ENCODE measurements around the gene SHROOM3. TPM values are rescaled to one million over a fixed set of nuclear protein-coding genes. Genes with fewer than 3 reads are reported as not detected.

The SHROOM3 gene
- total RNA-seq, 4 donors from 2014 or later, result 52.0 to 444 (median 364) TPM

GRCh38 chr4:76441881-76442280, 6.9 kb downstream of the SHROOM3 start:
- no peaks in the 10 kb centered on the region for H3K27me3 ChIP-seq
- H3K4me1 ChIP-seq, result no peaks in the 10 kb centered on the region
- DNase-seq, result no peak
- H3K4me3 ChIP-seq, result no peak overlapping the region
- no peak for TF ChIP-seq CTCF (IDR thresholded peaks at IDR 0.05)
- TF ChIP-seq POLR2A (IDR thresholded peaks at IDR 0.05), result no peak
- H3K27ac ChIP-seq, result no peak overlapping the region
- H3K9me3 ChIP-seq, result no peaks in the 10 kb centered on the region
- H3K36me3 ChIP-seq, result no peaks in the 10 kb centered on the region

GRCh38 chr4:76442807-76443206, 7.8 kb downstream of the SHROOM3 start:
- H3K4me3 ChIP-seq, result no peak overlapping the region
- H3K27ac ChIP-seq, result no peak overlapping the region
- TF ChIP-seq CTCF (IDR thresholded peaks at IDR 0.05) (no peak), POLR2A (IDR thresholded peaks at IDR 0.05) (no peak)
- H3K27me3 ChIP-seq, result no peaks in the 10 kb centered on the region
- H3K36me3 ChIP-seq, result no peaks in the 10 kb centered on the region
- no peaks in the 10 kb centered on the region for H3K4me1 ChIP-seq
- no peaks in the 10 kb centered on the region for H3K9me3 ChIP-seq
- DNase-seq, result no peak

GRCh38 chr4:76443376-76443775, 8.3 kb downstream of the SHROOM3 start:
- TF ChIP-seq POLR2A (IDR thresholded peaks at IDR 0.05) (no peak), CTCF (IDR thresholded peaks at IDR 0.05) (no peak)
- no peaks in the 10 kb centered on the region for H3K36me3 ChIP-seq
- no peaks in the 10 kb centered on the region for H3K27me3 ChIP-seq
- no peak overlapping the region for H3K4me3 ChIP-seq
- no peaks in the 10 kb centered on the region for H3K4me1 ChIP-seq
- no peak for DNase-seq
- no peak overlapping the region for H3K27ac ChIP-seq
- no peaks in the 10 kb centered on the region for H3K9me3 ChIP-seq

GRCh38 chr4:76445911-76446310, 10.9 kb downstream of the SHROOM3 start:
- no peaks in the 10 kb centered on the region for H3K27me3 ChIP-seq
- H3K4me1 ChIP-seq, result no peaks in the 10 kb centered on the region
- TF ChIP-seq CTCF (IDR thresholded peaks at IDR 0.05), result no peak
- TF ChIP-seq POLR2A (IDR thresholded peaks at IDR 0.05), result no peak
- no peak overlapping the region for H3K27ac ChIP-seq
- no peak overlapping the region for H3K4me3 ChIP-seq
- no peak for DNase-seq
- H3K9me3 ChIP-seq, result no peaks in the 10 kb centered on the region
- H3K36me3 ChIP-seq, result no peaks in the 10 kb centered on the region

- DNase-seq, result no peak
- Histone ChIP-seq H3K36me3 (no peaks in the 10 kb centered on the region), H3K27me3 (no peaks in the 10 kb centered on the region), H3K9me3 (no peaks in the 10 kb centered on the region), H3K4me3 (no peak overlapping the region), H3K27ac (no peak overlapping the region), H3K4me1 (no peaks in the 10 kb centered on the region)
- TF ChIP-seq POLR2A (IDR thresholded peaks at IDR 0.05), result no peak
- TF ChIP-seq CTCF (IDR thresholded peaks at IDR 0.05), result no peak
Observed at GRCh38 chr4:76447393-76447851, 12.4 kb downstream of the SHROOM3 start.

- Histone ChIP-seq H3K4me1 (no peaks in the 10 kb centered on the region), H3K27me3 (no peaks in the 10 kb centered on the region), H3K4me3 (no peak overlapping the region), H3K9me3 (no peaks in the 10 kb centered on the region), H3K27ac (no peak overlapping the region), H3K36me3 (no peaks in the 10 kb centered on the region)
- TF ChIP-seq CTCF (IDR thresholded peaks at IDR 0.05) (no peak), POLR2A (IDR thresholded peaks at IDR 0.05) (no peak)
- DNase-seq, result no peak
Observed at GRCh38 chr4:76448211-76448610, 13.2 kb downstream of the SHROOM3 start.

Measured in Peyer's patch (tissue), 4 donors.